HepG2 (cell line): ENCODE measurements around the gene ZMYND8. TPM values are rescaled to one million over a fixed set of nuclear protein-coding genes. Genes with fewer than 3 reads are reported as not detected.

ENCODE experiments used
- ARNTL ChIP-seq: sonication (generic); formaldehyde crosslinking; IDR thresholded peaks from 2 replicates; pipeline ENCODE4 v1.4.0; 2020; ENCODE audit warnings: mild to moderate bottlenecking, missing genetic modification reagents
- BCL6 ChIP-seq: IDR thresholded peaks from 2 replicates; pipeline ENCODE4 v1.6.1; 2016; ENCODE audit warnings: missing genetic modification reagents, missing compliant biosample characterization
- EP300 ChIP-seq, 3 experiments: sonication (generic) in 1 of 3; formaldehyde crosslinking in 1 of 3; IDR thresholded peaks; 2 replicates each; pipeline versions ENCODE4 v1.5.1 to v1.6.1; 2011 to 2020; ENCODE audit warnings: low read depth in 2 of 3, low read length in 2 of 3, borderline replicate concordance in 1 of 3, improper control_type of control experiment in 1 of 3, mild to moderate bottlenecking in 1 of 3, missing genetic modification reagents in 1 of 3, moderate library complexity in 1 of 3
- ETV6 ChIP-seq: sonication (generic); formaldehyde crosslinking; conservative IDR thresholded peaks from 2 replicates; pipeline ENCODE4 v1.4.0; 2020; ENCODE audit warnings: missing genetic modification reagents
- GLMP ChIP-seq: sonication (generic); formaldehyde crosslinking; IDR thresholded peaks from 2 replicates; pipeline ENCODE4 v1.9.0; 2021; ENCODE audit warnings: missing genetic modification reagents, mild to moderate bottlenecking, borderline replicate concordance
- HOXA3 ChIP-seq: sonication (generic); formaldehyde crosslinking; IDR thresholded peaks from 2 replicates; pipeline ENCODE4 v1.5.0; 2020; ENCODE audit warnings: missing genetic modification reagents
- LRRFIP1 ChIP-seq: sonication (generic); formaldehyde crosslinking; conservative IDR thresholded peaks from 2 replicates; pipeline ENCODE4 v1.4.0; 2020; ENCODE audit warnings: missing genetic modification reagents
- MXD4 ChIP-seq: IDR thresholded peaks from 2 replicates; pipeline ENCODE4 v1.6.1; 2016; ENCODE audit warnings: mild to moderate bottlenecking, missing biosample characterization, missing genetic modification reagents
- NR1H2 ChIP-seq: sonication (generic); formaldehyde crosslinking; IDR thresholded peaks from 2 replicates; pipeline ENCODE4 v1.8.1; 2022; ENCODE audit warnings: low read depth, missing genetic modification reagents, borderline replicate concordance
- NR2C2 ChIP-seq: sonication (generic); formaldehyde crosslinking; IDR thresholded peaks from 2 replicates; pipeline ENCODE4 v1.4.0; 2020; ENCODE audit warnings: missing genetic modification reagents, mild to moderate bottlenecking, moderate library complexity, borderline replicate concordance
- REL ChIP-seq: sonication (generic); formaldehyde crosslinking; conservative IDR thresholded peaks from 2 replicates; pipeline ENCODE4 v1.8.0; 2022; ENCODE audit warnings: mild to moderate bottlenecking, missing genetic modification reagents, moderate library complexity
- RXRA ChIP-seq: sonication (generic); formaldehyde crosslinking; IDR thresholded peaks from 2 replicates; pipeline ENCODE4 v1.5.1; 2020; ENCODE audit warnings: missing genetic modification reagents
- TEAD3 ChIP-seq: optimal IDR thresholded peaks from 2 replicates; pipeline ENCODE3; 2016; ENCODE audit warnings: borderline replicate concordance
- U2AF2 ChIP-seq: fragments of 200-400 bp; formaldehyde crosslinking; IDR thresholded peaks from 2 replicates; pipeline ENCODE4 v1.6.1; 2017; ENCODE audit warnings: low read depth, mild to moderate bottlenecking, low read length
- YEATS2 ChIP-seq: sonication (generic); formaldehyde crosslinking; IDR thresholded peaks from 2 replicates; pipeline ENCODE4 v1.4.0; 2020; ENCODE audit warnings: missing genetic modification reagents, borderline replicate concordance
- ZBTB21 ChIP-seq: sonication (generic); formaldehyde crosslinking; IDR thresholded peaks from 2 replicates; pipeline ENCODE4 v1.4.0; 2020; ENCODE audit warnings: missing genetic modification reagents
- ZBTB34 ChIP-seq: sonication (generic); formaldehyde crosslinking; IDR thresholded peaks from 2 replicates; pipeline ENCODE4 v1.8.0; 2022; ENCODE audit warnings: mild to moderate bottlenecking, missing genetic modification reagents
- ZKSCAN5 ChIP-seq: sonication (generic); formaldehyde crosslinking; IDR thresholded peaks from 2 replicates; pipeline ENCODE4 v1.5.1; 2020; ENCODE audit warnings: mild to moderate bottlenecking, missing genetic modification reagents
- ZNF138 ChIP-seq: sonication (generic); formaldehyde crosslinking; IDR thresholded peaks from 2 replicates; pipeline ENCODE4 v1.5.0; 2020; ENCODE audit warnings: mild to moderate bottlenecking, low read depth, missing genetic modification reagents
- ZNF326 ChIP-seq: sonication (generic); formaldehyde crosslinking; IDR thresholded peaks from 2 replicates; pipeline ENCODE4 v1.4.0; 2020; ENCODE audit warnings: missing genetic modification reagents, borderline replicate concordance
- ZNF513 ChIP-seq: sonication (generic); formaldehyde crosslinking; conservative IDR thresholded peaks from 2 replicates; pipeline ENCODE4 v1.5.0; 2020; ENCODE audit warnings: missing genetic modification reagents
- ZNF737 ChIP-seq: sonication (generic); formaldehyde crosslinking; IDR thresholded peaks from 2 replicates; pipeline ENCODE4 v1.5.0; 2020; ENCODE audit warnings: missing genetic modification reagents, mild to moderate bottlenecking, borderline replicate concordance
- polyA plus RNA-seq, 8 experiments: library from polyadenylated mRNA; depleted of rRNA in 3 of 8; stranded (reverse) in 7 of 8; unstranded in 1 of 8; fragments of >200 nt; fragmentation: Illumina TruSeq in 4 of 8; extraction: Trizol in 4 of 8; gene quantifications; 2 replicates each; pipeline versions ENCODE4 v1.2.1 to v1.2.3, GENCODE V29; 2011 to 2016; ENCODE audit warnings: low read depth in 4 of 8, missing spikeins in 1 of 8, mixed read lengths in 1 of 8; ENCODE audit not compliant: insufficient read depth in 1 of 8
- total RNA-seq, 5 experiments: library from RNA; depleted of rRNA; stranded (reverse); fragments of >200 nt; fragmentation: Illumina TruSeq; extraction: Trizol; gene quantifications; 2 replicates each; pipeline ENCODE4 v1.2.3, GENCODE V29; 2016; ENCODE audit warnings: low read depth in 1 of 5
- TF ChIP-seq, protein P1 (sequence below): IDR thresholded peaks from 2 replicates; pipeline ENCODE4 v1.6.1; 2016; ENCODE audit warnings: low read depth

ZMYND8 gene
- total and polyA plus RNA-seq, 2 of the 13 experiments (the other 11 are each of a cell fraction or from before 2014, with no cell fraction given): 53.9 to 84.7 TPM

DNA sequence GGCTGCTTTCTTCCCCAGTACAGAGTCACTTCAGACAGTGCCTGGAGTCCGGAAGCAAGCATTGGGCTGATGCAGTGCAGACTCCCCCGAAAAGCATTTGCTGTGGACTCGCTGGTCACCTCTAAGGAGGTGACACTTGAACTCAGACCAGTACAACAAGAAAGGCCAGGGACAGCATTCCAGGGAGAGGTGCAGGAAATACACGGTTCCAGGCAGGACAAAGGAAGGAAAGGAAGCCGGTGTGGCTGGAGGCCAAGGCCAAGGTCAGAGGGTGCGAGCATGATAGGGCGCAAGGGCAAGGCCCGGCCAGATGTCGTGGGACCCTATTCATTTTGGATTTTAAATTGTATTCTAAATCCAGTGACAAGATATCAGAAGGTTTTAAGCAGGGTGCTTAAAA lies 160.9 kb downstream of the ZMYND8 start (continued):
- TF ChIP-seq ZNF513 (CRISPR knock-in tag) (no peak), ZBTB34 (CRISPR knock-in tag) (no peak), REL (CRISPR knock-in tag) (no peak), HOXA3 (no peak), MXD4 (CRISPR knock-in tag) (no peak), BCL6 (CRISPR knock-in tag) (peak; percentile 44; the same call in 1 of the 2 replicates), TEAD3 (CRISPR knock-in tag) (peak; percentile 71), ZBTB21 (no peak), RXRA (CRISPR knock-in tag) (peak; percentile 27; the same call in 1 of the 2 replicates), ETV6 (CRISPR knock-in tag) (no peak), YEATS2 (no peak), ZNF326 (CRISPR knock-in tag) (no peak), ZNF138 (no peak), EP300 (IDR thresholded peaks at IDR 0.05; ENCODE audit: low read depth in 2 of 2, low read length in 2 of 2) (no peak), EP300 (CRISPR knock-in tag; IDR thresholded peaks at IDR 0.05; ENCODE audit: borderline replicate concordance) (0 out of 2 replicates have a peak, but pooled peaks have one; percentile 2), ARNTL (CRISPR knock-in tag) (no peak), GLMP (CRISPR knock-in tag) (no peak), ZNF737 (no peak), U2AF2 (no peak), LRRFIP1 (CRISPR knock-in tag) (no peak), ZKSCAN5 (CRISPR knock-in tag) (no peak), NR2C2 (CRISPR knock-in tag) (no peak), NR1H2 (CRISPR knock-in tag) (no peak)
- TF ChIP-seq, protein P1, sequence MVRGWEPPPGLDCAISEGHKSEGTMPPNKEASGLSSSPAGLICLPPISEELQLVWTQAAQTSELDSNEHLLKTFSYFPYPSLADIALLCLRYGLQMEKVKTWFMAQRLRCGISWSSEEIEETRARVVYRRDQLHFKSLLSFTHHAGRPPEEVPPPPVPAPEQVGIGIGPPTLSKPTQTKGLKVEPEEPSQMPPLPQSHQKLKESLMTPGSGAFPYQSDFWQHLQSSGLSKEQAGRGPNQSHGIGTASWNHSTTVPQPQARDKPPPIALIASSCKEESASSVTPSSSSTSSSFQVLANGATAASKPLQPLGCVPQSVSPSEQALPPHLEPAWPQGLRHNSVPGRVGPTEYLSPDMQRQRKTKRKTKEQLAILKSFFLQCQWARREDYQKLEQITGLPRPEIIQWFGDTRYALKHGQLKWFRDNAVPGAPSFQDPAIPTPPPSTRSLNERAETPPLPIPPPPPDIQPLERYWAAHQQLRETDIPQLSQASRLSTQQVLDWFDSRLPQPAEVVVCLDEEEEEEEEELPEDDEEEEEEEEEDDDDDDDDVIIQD (CRISPR knock-in tag): no peak
